ENCODE data around the gene KCTD3.

KCTD3 gene

DNA sequence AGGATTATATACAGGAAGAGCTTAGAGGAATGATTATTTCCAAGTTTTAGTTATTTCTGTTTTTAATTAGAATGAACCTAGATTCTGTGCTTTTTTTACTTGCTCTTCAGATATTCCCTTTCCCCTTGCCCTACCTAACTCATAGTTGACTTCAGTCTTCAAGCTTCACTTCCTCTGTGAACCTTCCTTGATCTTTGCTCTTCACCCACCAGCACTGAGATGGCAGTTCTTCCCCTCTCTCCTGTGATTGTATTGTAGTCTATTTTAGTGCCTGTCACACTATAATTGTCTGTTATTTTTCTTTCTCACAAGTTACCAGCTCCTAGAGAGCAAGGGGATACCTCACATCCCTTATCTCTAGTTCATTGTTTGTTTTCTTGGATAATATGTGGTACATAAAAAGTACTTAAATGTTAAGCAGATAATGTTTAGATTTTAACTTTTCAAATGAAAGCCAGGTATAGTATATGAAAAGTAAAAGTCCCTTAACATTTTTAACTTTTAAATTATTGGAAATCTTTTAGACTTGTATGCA is 33.2 kb downstream of the KCTD3 start:
- no peaks in the 10 kb centered on the region for H3K9me3 ChIP-seq (ENCODE audit: insufficient read depth, low read depth, low read length)

DNA sequence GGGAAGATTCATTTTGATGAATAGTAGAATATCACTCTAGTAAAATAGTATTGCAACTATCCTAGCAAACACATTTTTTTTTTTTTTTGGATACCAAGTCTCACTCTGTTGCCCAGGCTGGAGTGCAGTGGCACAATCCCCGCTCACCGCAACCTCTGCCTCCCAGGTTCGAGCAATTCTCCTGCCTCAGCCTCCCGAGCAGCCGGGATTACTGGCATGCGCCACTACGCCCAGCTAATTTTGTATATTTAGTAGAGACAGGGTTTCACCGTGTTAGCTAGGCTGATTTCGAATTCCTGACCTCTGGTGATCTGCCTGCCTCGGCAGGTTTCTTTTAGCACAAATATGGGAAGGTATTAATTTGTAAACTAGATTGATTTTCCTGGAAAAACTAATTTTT is 33.8 kb downstream of the KCTD3 start:
- Histone ChIP-seq H3K9me2 (replicated peaks; ENCODE audit: low read depth, low read length) (no peaks in the 10 kb centered on the region), H3K4me1 (ENCODE audit: insufficient read depth, low read length, poor library complexity, severe bottlenecking) (no peaks in the 10 kb centered on the region), H3K79me2 (ENCODE audit: insufficient read depth, low read length) (no peaks in the 10 kb centered on the region), H4K20me1 (ENCODE audit: insufficient read depth, low read length, poor library complexity, severe bottlenecking) (no peaks in the 10 kb centered on the region), H3F3A (ENCODE audit: low read depth) (no peaks in the 10 kb centered on the region), H3K9ac (ENCODE audit: low read depth, low read length, poor library complexity, severe bottlenecking) (no peak overlapping the region), H3K27me3 (ENCODE audit: insufficient read depth, low read length, poor library complexity, severe bottlenecking) (no peaks in the 10 kb centered on the region), H2AFZ (ENCODE audit: low read length) (no peak overlapping the region), H3K36me3 (ENCODE audit: insufficient read depth, low read length) (peaks cover 14% of the 10 kb centered on the region; the same call in 1 of the 2 replicates), H3K9me3 (ENCODE audit: insufficient read depth, low read depth, low read length) (no peaks in the 10 kb centered on the region), H3K4me3 (ENCODE audit: low read length, poor library complexity, severe bottlenecking) (no peak overlapping the region), H3K4me2 (ENCODE audit: low read depth, low read length, poor library complexity, severe bottlenecking) (no peak overlapping the region)
- TF ChIP-seq EZH2phosphoT487 (IDR thresholded peaks at IDR 0.05; ENCODE audit: borderline replicate concordance) (no peak), CTCF (conservative IDR thresholded peaks at IDR 0.05; ENCODE audit: low read length) (no peak)

More for the DNA sequence above, 33.2 kb downstream of the KCTD3 start:
- no peak overlapping the region for H3K9ac ChIP-seq (ENCODE audit: low read depth, low read length, poor library complexity, severe bottlenecking)
- H4K20me1 ChIP-seq (ENCODE audit: insufficient read depth, low read length, poor library complexity, severe bottlenecking), result no peaks in the 10 kb centered on the region
- H3K4me3 ChIP-seq (ENCODE audit: low read length, poor library complexity, severe bottlenecking), result no peak overlapping the region
- H3K36me3 ChIP-seq (ENCODE audit: insufficient read depth, low read length), result peaks cover 14% of the 10 kb centered on the region; the same call in 1 of the 2 replicates
- H3K4me1 ChIP-seq (ENCODE audit: insufficient read depth, low read length, poor library complexity, severe bottlenecking), result no peaks in the 10 kb centered on the region
- H3K4me2 ChIP-seq (ENCODE audit: low read depth, low read length, poor library complexity, severe bottlenecking), result no peak overlapping the region
- H2AFZ ChIP-seq (ENCODE audit: low read length), result no peak overlapping the region
- H3K79me2 ChIP-seq (ENCODE audit: insufficient read depth, low read length), result no peaks in the 10 kb centered on the region
- TF ChIP-seq CTCF (conservative IDR thresholded peaks at IDR 0.05; ENCODE audit: low read length), result no peak
- TF ChIP-seq EZH2phosphoT487 (IDR thresholded peaks at IDR 0.05; ENCODE audit: borderline replicate concordance), result no peak
- no peaks in the 10 kb centered on the region for H3K9me2 ChIP-seq (replicated peaks; ENCODE audit: low read depth, low read length)
- H3F3A ChIP-seq (ENCODE audit: low read depth), result no peaks in the 10 kb centered on the region
- H3K27me3 ChIP-seq (ENCODE audit: insufficient read depth, low read length, poor library complexity, severe bottlenecking), result no peaks in the 10 kb centered on the region

- no peaks in the 10 kb centered on the region for H3F3A ChIP-seq (ENCODE audit: low read depth)
- H3K9me3 ChIP-seq (ENCODE audit: insufficient read depth, low read depth, low read length), result no peaks in the 10 kb centered on the region
- no peaks in the 10 kb centered on the region for H4K20me1 ChIP-seq (ENCODE audit: insufficient read depth, low read length, poor library complexity, severe bottlenecking)
- no peaks in the 10 kb centered on the region for H3K9me2 ChIP-seq (replicated peaks; ENCODE audit: low read depth, low read length)
- H3K27me3 ChIP-seq (ENCODE audit: insufficient read depth, low read length, poor library complexity, severe bottlenecking), result no peaks in the 10 kb centered on the region
- TF ChIP-seq EZH2phosphoT487 (IDR thresholded peaks at IDR 0.05; ENCODE audit: borderline replicate concordance), result no peak
- TF ChIP-seq CTCF (conservative IDR thresholded peaks at IDR 0.05; ENCODE audit: low read length), result no peak
- no peak overlapping the region for H3K4me2 ChIP-seq (ENCODE audit: low read depth, low read length, poor library complexity, severe bottlenecking)
- H2AFZ ChIP-seq (ENCODE audit: low read length), result no peak overlapping the region
- no peak overlapping the region for H3K4me3 ChIP-seq (ENCODE audit: low read length, poor library complexity, severe bottlenecking)
- H3K4me1 ChIP-seq (ENCODE audit: insufficient read depth, low read length, poor library complexity, severe bottlenecking), result no peaks in the 10 kb centered on the region
- H3K9ac ChIP-seq (ENCODE audit: low read depth, low read length, poor library complexity, severe bottlenecking), result no peak overlapping the region
- H3K79me2 ChIP-seq (ENCODE audit: insufficient read depth, low read length), result no peaks in the 10 kb centered on the region
- H3K36me3 ChIP-seq (ENCODE audit: insufficient read depth, low read length), result peaks cover 14% of the 10 kb centered on the region; the same call in 1 of the 2 replicates
These were observed 34.2 kb downstream of the KCTD3 start for GRCh38 chr1:215601276-215601675.

Data from Loucy (cell line).